Common myeloid progenitor, CD34-positive (primary cell): ENCODE results near the gene PLA2G12B.

Source experiments
- CTCF ChIA-PET: fragments of 350-600 bp; sonication (Branson Sonifier 250); formaldehyde crosslinking; loops from one replicate; lab custom pipeline; 2021; ENCODE audit warnings: antibody characterized with exemption; lab: Charles Lee
- POLR2A ChIA-PET: fragments of 350-600 bp; sonication (Branson Sonifier 250); formaldehyde crosslinking; loops from one replicate; lab custom pipeline; 2021; ENCODE audit warnings: antibody characterized with exemption; lab: Charles Lee
- DNase-seq, 3 donors: peaks; one replicate each; pipeline versions ENCODE4 v3.0.0 to v3.0.0-alpha.2; 2013
- H3K27ac ChIP-seq, 2 experiments: 1 replicate in 1 of 2; 2 replicates in 1 of 2; pipeline ENCODE4 v1.7.0; 2013; ENCODE audit warnings: inconsistent platforms in 2 of 2, low read length in 2 of 2, mild to moderate bottlenecking in 2 of 2, low read depth in 1 of 2, moderate library complexity in 1 of 2; ENCODE audit not compliant: severe bottlenecking in 2 of 2, insufficient read depth in 1 of 2, poor library complexity in 1 of 2
- H3K27me3 ChIP-seq, 5 experiments: replicated peaks in 2 of 5; 1 replicate in 3 of 5; 2 replicates in 2 of 5; pipeline versions ENCODE4 v1.6.1 to v1.7.0; 2013; ENCODE audit warnings: low read length in 4 of 5, mild to moderate bottlenecking in 2 of 5, moderate library complexity in 2 of 5, inconsistent platforms in 1 of 5; ENCODE audit not compliant: insufficient read depth in 5 of 5, control insufficient read depth in 4 of 5
- H3K36me3 ChIP-seq, 4 experiments: 1 replicate in 2 of 4; 2 replicates in 2 of 4; pipeline versions ENCODE4 v1.6.1 to v1.7.0; 2013; ENCODE audit warnings: low read length in 3 of 4, control low read depth in 1 of 4, mild to moderate bottlenecking in 1 of 4; ENCODE audit not compliant: control insufficient read depth in 4 of 4, insufficient read depth in 4 of 4
- H3K4me1 ChIP-seq, 4 experiments: 1 replicate in 3 of 4; 2 replicates in 1 of 4; pipeline versions ENCODE4 v1.6.1 to v1.7.1; 2013; ENCODE audit warnings: low read length in 3 of 4, mild to moderate bottlenecking in 3 of 4, control low read depth in 1 of 4, inconsistent platforms in 1 of 4, moderate library complexity in 1 of 4; ENCODE audit not compliant: control insufficient read depth in 4 of 4, insufficient read depth in 4 of 4; ENCODE audit errors: control extremely low read depth in 1 of 4
- H3K4me3 ChIP-seq, 7 experiments: 1 replicate in 4 of 7; 2 replicates in 3 of 7; pipeline versions ENCODE4 v1.5.1 to v1.7.0; 2013; ENCODE audit warnings: mild to moderate bottlenecking in 7 of 7, low read length in 6 of 7, moderate library complexity in 6 of 7, inconsistent platforms in 2 of 7, low read depth in 2 of 7, control low read depth in 1 of 7; ENCODE audit not compliant: insufficient read depth in 4 of 7, control insufficient read depth in 1 of 7; ENCODE audit errors: extremely low read depth in 1 of 7
- H3K9me3 ChIP-seq, 5 experiments: 1 replicate in 4 of 5; 2 replicates in 1 of 5; pipeline versions ENCODE4 v1.6.1 to v1.7.1; 2013; ENCODE audit warnings: low read length in 4 of 5, mild to moderate bottlenecking in 2 of 5, inconsistent platforms in 1 of 5, low read depth in 1 of 5, moderate library complexity in 1 of 5; ENCODE audit not compliant: control insufficient read depth in 4 of 5, insufficient read depth in 2 of 5; ENCODE audit errors: control extremely low read depth in 1 of 5
- whole genome bisulfite sequencing: methylation state at CpG from one replicate; pipeline ENCODE4 v1.1.5; 2013; ENCODE audit not compliant: insufficient coverage; 5-methylcytosine and 5-hydroxymethylcytosine counted together

PLA2G12B gene

DNA sequence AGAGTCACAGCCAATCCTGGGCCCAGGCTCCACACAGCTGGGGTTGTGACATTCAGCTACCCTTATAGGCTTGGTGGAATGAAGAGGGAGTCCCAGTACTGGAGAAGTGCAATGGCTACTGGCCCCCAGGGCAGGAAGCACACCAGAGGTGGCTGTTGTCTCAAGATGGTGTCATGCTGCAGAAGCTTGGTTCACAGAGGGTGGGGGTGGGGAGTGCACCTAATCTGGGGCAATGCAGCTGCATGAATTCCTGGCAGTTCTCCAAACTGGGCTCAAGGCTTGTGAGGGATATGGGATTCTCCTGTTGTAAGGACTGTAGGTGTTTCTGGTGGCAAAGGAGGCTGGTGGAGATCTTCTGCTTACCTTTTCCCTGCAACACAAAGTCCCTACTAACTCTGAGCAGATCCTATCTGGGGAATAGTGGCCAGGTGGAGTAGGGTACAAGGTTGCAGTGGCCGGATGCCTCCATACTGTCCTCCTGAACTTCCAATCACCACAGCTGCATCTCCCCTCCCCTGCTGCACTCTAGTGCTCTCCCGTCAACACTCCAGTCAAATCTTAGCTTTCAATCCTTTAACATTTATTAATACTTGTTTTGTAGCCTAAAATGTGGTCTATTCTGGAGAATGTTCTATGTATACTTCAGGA, 27.4 kb upstream of the PLA2G12B start:
- Histone ChIP-seq H3K27ac (no peak overlapping the region), H3K9me3 (peaks cover 2 to 30% (median 10%) of the 10 kb centered on the region in 5 experiments), H3K36me3 (no peaks in the 10 kb centered on the region), H3K27me3 (no peaks in the 10 kb centered on the region), H3K4me1 (no peaks in the 10 kb centered on the region), H3K4me3 (no peak overlapping the region)
- 100% methylated on average over 1 of the region's 2 CpGs for WGBS
- POLR2A ChIA-PET, result no interaction called here
- CTCF ChIA-PET, result no interaction called here
- no peak for DNase-seq

DNA sequence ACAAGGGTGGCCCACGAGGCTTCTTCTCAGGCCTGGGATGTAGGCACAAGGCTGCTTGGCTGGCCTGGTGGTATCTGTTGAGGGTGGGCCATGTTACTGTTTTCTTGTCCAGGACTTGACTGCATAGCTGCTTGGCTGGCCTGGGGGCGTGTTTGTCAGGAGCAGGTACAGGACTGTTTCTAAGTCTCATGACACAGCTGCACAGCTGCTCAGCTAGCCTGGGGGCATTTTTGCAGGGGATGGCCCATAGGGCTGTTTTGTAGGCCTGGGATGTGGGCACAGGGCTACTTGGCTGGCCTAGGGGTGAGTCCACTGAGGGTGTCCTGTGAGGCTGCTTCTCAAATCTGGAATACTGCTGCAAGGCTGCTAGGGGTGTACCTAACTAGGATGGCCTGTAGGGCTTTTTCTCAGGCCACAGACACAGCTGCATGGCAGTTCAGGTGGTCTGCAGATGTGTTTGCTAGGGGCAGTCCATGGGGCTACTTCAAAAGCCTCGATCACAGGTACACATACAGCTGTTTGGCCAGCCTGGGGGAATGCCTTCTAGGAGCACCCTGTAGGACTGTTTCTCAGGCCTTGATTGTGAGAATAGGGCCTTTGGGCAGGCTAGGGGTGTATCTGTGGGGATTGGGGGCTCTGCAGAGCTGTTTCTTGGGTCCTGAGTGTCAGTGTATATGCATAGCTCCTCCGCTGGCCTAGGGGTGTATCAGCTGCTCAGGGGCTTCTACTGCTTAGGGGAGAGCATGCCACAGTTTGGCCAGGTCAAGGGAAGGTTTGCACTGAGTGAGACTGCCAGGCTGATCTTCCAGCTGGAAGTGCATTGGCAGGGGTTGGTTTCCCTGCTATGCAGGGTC, 26.6 kb upstream of the PLA2G12B start:
- DNase-seq, result no peak
- Histone ChIP-seq H3K27me3 (no peaks in the 10 kb centered on the region), H3K36me3 (no peaks in the 10 kb centered on the region), H3K27ac (no peak overlapping the region), H3K4me3 (no peak overlapping the region), H3K9me3 (peaks cover 2 to 30% (median 10%) of the 10 kb centered on the region in 5 experiments), H3K4me1 (no peaks in the 10 kb centered on the region)
- 98% methylated on average over 3 of the region's 4 CpGs for WGBS
- CTCF ChIA-PET, result interaction anchor here (1.1 kb wide), 1 partner anchor 16 kb away, joined by 3 read pairs; no protein-coding TSS in a partner anchor
- POLR2A ChIA-PET, result no interaction called here

DNA sequence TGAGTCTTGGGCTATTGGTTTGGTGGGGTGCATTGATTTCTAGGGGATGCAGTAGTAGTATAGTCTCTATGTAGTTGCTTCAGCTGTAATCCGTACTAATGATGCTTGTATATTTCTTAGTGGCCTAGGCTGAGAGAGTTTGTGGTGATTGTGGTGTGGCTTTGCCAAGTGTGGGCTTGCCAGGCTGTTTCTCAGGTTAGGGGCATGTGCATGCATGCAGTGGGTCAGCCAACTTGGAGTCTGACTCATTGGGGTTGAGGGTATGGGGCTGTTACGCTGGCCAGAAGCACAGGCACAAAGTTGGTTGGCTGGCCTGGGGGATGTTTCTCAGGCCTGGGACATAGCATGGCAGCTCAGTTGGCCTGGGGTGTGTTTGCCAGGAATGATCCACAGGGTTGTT, 25.7 kb upstream of the PLA2G12B start:
- ChIA-PET POLR2A (no interaction called here), CTCF (interaction anchor here (1.1 kb wide), 1 partner anchor 17 kb away, joined by 3 read pairs; no protein-coding TSS in a partner anchor)
- WGBS, result 100% methylated on average over 1 of the region's 2 CpGs
- DNase-seq, result no peak
- Histone ChIP-seq H3K36me3 (no peaks in the 10 kb centered on the region), H3K9me3 (peaks cover 2 to 33% (median 11%) of the 10 kb centered on the region in 5 experiments), H3K27me3 (no peaks in the 10 kb centered on the region), H3K27ac (no peak overlapping the region), H3K4me3 (no peak overlapping the region), H3K4me1 (no peaks in the 10 kb centered on the region)

DNA sequence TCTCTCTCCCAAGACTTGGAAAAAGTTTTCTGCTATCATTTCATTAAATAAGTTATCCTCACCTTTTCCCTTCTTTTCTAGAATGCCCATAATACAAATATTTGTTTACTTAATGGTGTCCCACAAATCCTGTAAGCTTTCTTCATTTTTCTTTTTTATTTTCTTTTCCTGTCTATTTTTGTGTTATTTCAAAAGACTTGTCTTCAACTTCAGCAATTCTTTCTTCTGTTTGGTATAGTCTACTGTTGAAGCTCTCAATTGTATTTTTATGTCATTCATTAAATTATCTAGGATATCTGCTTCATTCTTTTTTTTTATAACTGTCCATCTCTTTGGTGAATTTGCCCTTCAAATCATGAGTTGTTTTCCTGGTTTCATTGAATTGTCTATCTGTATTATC, 25.1 kb upstream of the PLA2G12B start:
- no peak for DNase-seq
- Histone ChIP-seq H3K9me3 (peaks cover 2 to 35% (median 11%) of the 10 kb centered on the region in 5 experiments), H3K36me3 (no peaks in the 10 kb centered on the region), H3K4me1 (no peaks in the 10 kb centered on the region), H3K27ac (no peak overlapping the region), H3K27me3 (no peaks in the 10 kb centered on the region), H3K4me3 (no peak overlapping the region)
- POLR2A ChIA-PET, result no interaction called here
- CTCF ChIA-PET, result no interaction called here

DNA sequence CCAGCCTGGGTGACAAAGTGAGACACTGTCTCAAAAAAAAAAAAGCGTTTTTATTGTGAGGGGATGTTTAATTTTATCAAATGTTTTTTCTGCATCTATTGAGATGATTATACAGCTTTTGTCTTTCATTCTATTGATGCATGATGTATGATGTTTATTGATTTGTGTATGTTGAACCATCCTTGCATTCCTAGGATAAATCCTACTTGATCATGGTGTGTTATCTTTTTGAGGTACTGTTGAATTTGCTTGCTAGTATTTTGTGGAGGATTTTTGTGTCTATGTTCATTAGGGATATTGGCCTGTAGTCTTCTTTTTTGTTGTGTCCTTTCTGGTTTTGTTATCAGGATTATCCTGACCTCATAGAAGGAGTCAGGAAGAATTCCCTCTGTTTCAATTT, 22.3 kb upstream of the PLA2G12B start:
- POLR2A ChIA-PET, result no interaction called here
- Histone ChIP-seq H3K27ac (no peak overlapping the region), H3K4me1 (no peaks in the 10 kb centered on the region), H3K4me3 (no peak overlapping the region), H3K36me3 (no peaks in the 10 kb centered on the region), H3K9me3 (peaks cover 2 to 33% (median 11%) of the 10 kb centered on the region in 5 experiments), H3K27me3 (no peaks in the 10 kb centered on the region)
- CTCF ChIA-PET, result no interaction called here
- DNase-seq, result no peak
- WGBS, result no CpG with 5 or more reads among the region's 1 CpG

DNA sequence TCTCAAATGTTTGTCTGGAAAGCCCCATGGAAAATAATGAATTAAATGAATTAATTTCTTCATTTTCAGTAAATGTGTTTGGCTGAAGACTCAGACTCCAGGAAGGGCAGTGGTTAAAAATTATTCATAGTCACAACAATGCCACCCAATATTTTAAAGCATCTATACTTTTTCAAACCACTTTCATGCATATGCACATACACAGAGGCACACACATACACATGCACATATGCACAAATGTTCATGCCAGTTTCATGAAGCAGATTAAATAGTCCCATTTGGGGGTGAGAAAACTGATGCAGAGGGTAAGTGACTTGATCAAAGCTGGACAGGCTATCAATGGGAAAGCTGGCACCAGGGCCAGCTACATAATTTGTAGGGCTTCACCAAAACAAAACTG, 1.4 kb upstream of the PLA2G12B start:
- ChIA-PET POLR2A (no interaction called here), CTCF (interaction anchor here (0.6 kb wide), 1 partner anchor 1722 kb away, joined by 3 read pairs; no protein-coding TSS in a partner anchor)
- H3K9me3 ChIP-seq, result no peaks in the 10 kb centered on the region
- no peak for DNase-seq
- H3K27ac ChIP-seq, result no peak overlapping the region
- no peaks in the 10 kb centered on the region for H3K27me3 ChIP-seq
- H3K36me3 ChIP-seq, result no peaks in the 10 kb centered on the region
- no peaks in the 10 kb centered on the region for H3K4me1 ChIP-seq
- H3K4me3 ChIP-seq, result no peak overlapping the region

DNA sequence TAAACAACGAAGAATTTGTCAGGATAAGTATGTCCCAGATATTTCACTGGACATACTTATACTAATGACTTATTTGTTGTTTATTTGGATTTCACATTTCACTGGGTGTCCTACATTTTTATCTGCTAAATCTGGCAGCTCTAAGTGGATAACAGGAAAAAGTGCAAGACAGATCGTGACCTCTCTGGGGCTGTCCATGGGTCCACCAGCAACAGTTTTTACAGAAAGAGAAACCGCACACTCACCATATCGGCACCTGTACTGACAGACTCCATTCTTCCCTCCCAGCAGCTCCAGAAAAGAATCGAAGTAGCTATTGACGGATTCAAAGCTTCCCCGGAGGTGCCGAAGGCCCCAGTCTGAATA, 393 bp downstream of the PLA2G12B start:
- Histone ChIP-seq H3K9me3 (no peaks in the 10 kb centered on the region), H3K27ac (no peak overlapping the region), H3K4me1 (no peaks in the 10 kb centered on the region), H3K27me3 (peaks cover 0 to 2% (median 0%) of the 10 kb centered on the region in 5 experiments), H3K36me3 (no peaks in the 10 kb centered on the region), H3K4me3 (no peak overlapping the region)
- ChIA-PET POLR2A (no interaction called here), CTCF (interaction anchor here (0.8 kb wide), 1 partner anchor 834 kb away, joined by 3 read pairs; no protein-coding TSS in a partner anchor)
- WGBS, result 86% methylated on average over 6 of the region's 8 CpGs
- no peak for DNase-seq
